Endothelial cell of umbilical vein (primary cell): ENCODE measurements around the gene MRPL14. TPM values are rescaled to one million over a fixed set of nuclear protein-coding genes. Genes with fewer than 3 reads are reported as not detected.

ENCODE experiments used
- BruUV-seq: library from RNA; stranded (reverse); fragments of 400-500 nt; replicated peaks from 2 replicates; lab custom pipeline; 2021; lab: Mats Ljungman, UMichigan
- CTCF ChIA-PET: fragments of 300-600, 350-600 bp; sonication (Branson Sonifier 250); formaldehyde crosslinking; loops from one replicate; lab custom pipeline; 2021; ENCODE audit warnings: antibody characterized with exemption, inconsistent platforms; lab: Charles Lee
- POLR2A ChIA-PET: fragments of 300-600, 350-600 bp; sonication (Branson Sonifier 250); formaldehyde crosslinking; loops from one replicate; lab custom pipeline; 2021; ENCODE audit warnings: antibody characterized with exemption, inconsistent platforms; lab: Charles Lee
- DNase-seq: peaks from one replicate; pipeline ENCODE4 v3.0.0-alpha.2; 2011; ENCODE audit warnings: low read depth, low spot score
- FAIRE-seq: peaks from 2 replicates; lab custom pipeline; 2011; peaks lifted over from hg19 to GRCh38; lab: Jason Lieb, UNC
- H2AFZ ChIP-seq: 2 replicates; pipeline ENCODE4 v1.6.0; 2012; ENCODE audit warnings: low read depth, low read length, control low read depth, inconsistent platforms
- H3K27ac ChIP-seq: 2 replicates; pipeline ENCODE4 v1.5.1; 2011; ENCODE audit warnings: low read depth, mild to moderate bottlenecking, control low read depth, low read length, moderate library complexity; ENCODE audit not compliant: insufficient read depth
- H3K27me3 ChIP-seq, 2 experiments: 2 replicates each; pipeline versions ENCODE4 v1.6.0 to v1.6.1; 2011; ENCODE audit warnings: low read length in 2 of 2, mixed read lengths in 1 of 2; ENCODE audit not compliant: control insufficient read depth in 2 of 2, insufficient read depth in 2 of 2
- H3K36me3 ChIP-seq, 2 experiments: 2 replicates in 1 of 2; 3 replicates in 1 of 2; pipeline ENCODE4 v1.5.1; 2011; ENCODE audit warnings: low read length in 2 of 2, mild to moderate bottlenecking in 1 of 2, moderate library complexity in 1 of 2; ENCODE audit not compliant: control insufficient read depth in 2 of 2, insufficient read depth in 2 of 2; ENCODE audit errors: extremely low read depth in 1 of 2
- H3K4me1 ChIP-seq: 3 replicates; pipeline ENCODE4 v1.5.1; 2011; ENCODE audit warnings: mild to moderate bottlenecking, low read length; ENCODE audit not compliant: control insufficient read depth, insufficient read depth; ENCODE audit errors: extremely low read depth
- H3K4me2 ChIP-seq: 2 replicates; pipeline ENCODE4 v1.6.1; 2011; ENCODE audit warnings: low read length, control low read depth, mixed read lengths; ENCODE audit not compliant: insufficient read depth
- H3K4me3 ChIP-seq, 3 experiments: fragments of 200-600 bp in 1 of 3; sonication (generic), shearing (Covaris generic) in 1 of 3; replicated peaks in 1 of 3; 2 replicates each; pipeline ENCODE4 v1.5.1; 2011 to 2016; ENCODE audit warnings: control low read depth in 3 of 3, low read length in 3 of 3, mild to moderate bottlenecking in 2 of 3, inconsistent platforms in 1 of 3, low read depth in 1 of 3, moderate library complexity in 1 of 3; ENCODE audit not compliant: insufficient read depth in 1 of 3
- H3K79me2 ChIP-seq: 2 replicates; pipeline ENCODE4 v1.6.0; 2012; ENCODE audit warnings: low read length, inconsistent platforms; ENCODE audit not compliant: control insufficient read depth, insufficient read depth
- H3K9ac ChIP-seq: replicated peaks from 2 replicates; pipeline ENCODE3; 2011; ENCODE audit warnings: low read length, control low read depth; ENCODE audit not compliant: insufficient read depth; ENCODE audit errors: extremely low read depth
- H3K9me1 ChIP-seq: replicated peaks from 3 replicates; pipeline ENCODE4 v1.6.0; 2011; ENCODE audit warnings: mild to moderate bottlenecking, low read length; ENCODE audit not compliant: control insufficient read depth, insufficient read depth; ENCODE audit errors: extremely low read depth
- H3K9me3 ChIP-seq: replicated peaks from 2 replicates; pipeline ENCODE4 v1.5.1; 2012; ENCODE audit warnings: low read length, inconsistent platforms; ENCODE audit not compliant: control insufficient read depth, insufficient read depth
- H4K20me1 ChIP-seq: replicated peaks from 2 replicates; pipeline ENCODE3; 2011; ENCODE audit warnings: mild to moderate bottlenecking, low read length; ENCODE audit not compliant: control insufficient read depth, insufficient read depth; ENCODE audit errors: extremely low read depth
- CTCF ChIP-seq, 2 donors: IDR thresholded peaks; 1 replicate in 1 of 2; 2 replicates in 1 of 2; pipeline ENCODE4 v1.5.1; 2011; ENCODE audit warnings: low read length in 2 of 2, mild to moderate bottlenecking in 2 of 2, moderate library complexity in 2 of 2, control low read depth in 1 of 2, inconsistent platforms in 1 of 2, low read depth in 1 of 2; ENCODE audit not compliant: insufficient read depth in 1 of 2; ENCODE audit errors: extremely low read depth in 1 of 2
- EZH2 ChIP-seq: IDR thresholded peaks from 2 replicates; pipeline ENCODE4 v1.6.1; 2012; ENCODE audit warnings: borderline replicate concordance, low read depth, mild to moderate bottlenecking, moderate library complexity, low read length, inconsistent platforms; ENCODE audit not compliant: severe bottlenecking
- FOS ChIP-seq: IDR thresholded peaks from 2 replicates; pipeline ENCODE4 v1.6.1; 2011; ENCODE audit warnings: mild to moderate bottlenecking, low read length, moderate library complexity, borderline replicate concordance; ENCODE audit not compliant: insufficient read depth
- GATA2 ChIP-seq: IDR thresholded peaks from 2 replicates; pipeline ENCODE4 v1.7.0; 2011; ENCODE audit warnings: low read depth, mild to moderate bottlenecking, moderate library complexity, mixed read lengths, low read length; ENCODE audit not compliant: insufficient read length, insufficient read depth
- JUN ChIP-seq: IDR thresholded peaks from 2 replicates; pipeline ENCODE4 v1.6.1; 2011; ENCODE audit warnings: borderline replicate concordance, low read depth; ENCODE audit not compliant: insufficient read length, insufficient read depth
- MAX ChIP-seq: IDR thresholded peaks from 2 replicates; pipeline ENCODE4 v1.6.1; 2011; ENCODE audit not compliant: insufficient read depth, insufficient read length
- MYC ChIP-seq: IDR thresholded peaks from one replicate; pipeline ENCODE4 v1.6.1; 2011; ENCODE audit warnings: mild to moderate bottlenecking, low read depth, low read length
- POLR2A ChIP-seq: IDR thresholded peaks from 2 replicates; pipeline ENCODE4 v1.6.1; 2012; ENCODE audit warnings: low read depth, mild to moderate bottlenecking, control low read depth, low read length
- POLR2AphosphoS5 ChIP-seq: IDR thresholded peaks from 2 replicates; pipeline ENCODE4 v1.6.1; 2012; ENCODE audit warnings: low read depth, mild to moderate bottlenecking, control low read depth, low read length, moderate library complexity; ENCODE audit not compliant: insufficient read depth
- dilution Hi-C: fragments of 300-500 bp; cut with MboI; formaldehyde crosslinking; loops from one replicate; pipeline ENCODE4 v1.15.0; 2019; ENCODE audit warnings: low sequenced_read_pairs; ENCODE audit not compliant: extremely low pct_ligation_motif_present
- intact Hi-C: fragments of 100-400 bp; cut with micrococcal nuclease; formaldehyde crosslinking; loops from one replicate; pipeline ENCODE4 v1.10.0; 2022
- polyA plus RNA-seq, 4 experiments: library from polyadenylated mRNA; depleted of rRNA in 3 of 4; stranded (reverse) in 3 of 4; unstranded in 1 of 4; fragments of >200 nt; gene quantifications; 2 replicates each; pipeline versions ENCODE4 v1.2.1 to v1.2.3, GENCODE V29; 2011 to 2012; ENCODE audit warnings: missing spikeins in 1 of 4
- total RNA-seq: library from RNA; stranded (reverse); gene quantifications from 2 replicates; pipeline ENCODE4 v1.2.3, GENCODE V29; 2021

MRPL14 gene
- total and polyA plus RNA-seq, 2 donors (not counting 3 experiments of a cell fraction or from before 2014, with no cell fraction given): 68.1 to 103 TPM

GRCh38 chr6:44139351-44139743 is 12.1 kb upstream of the MRPL14 start:
- POLR2A ChIA-PET: no interaction called here
- no TSS peak for BruUV-seq
- dilution Hi-C loops: no loop called here
- Histone ChIP-seq H3K79me2 (no peaks in the 10 kb centered on the region), H3K27ac (no peak overlapping the region), H3K4me1 (no peaks in the 10 kb centered on the region), H4K20me1 (no peaks in the 10 kb centered on the region), H2AFZ (no peak overlapping the region), H3K4me2 (no peak overlapping the region), H3K4me3 (no peak overlapping the region), H3K9me3 (no peaks in the 10 kb centered on the region), H3K36me3 (peaks cover 0 to 10% of the 10 kb centered on the region in 2 experiments), H3K27me3 (no peaks in the 10 kb centered on the region), H3K9ac (no peak overlapping the region), H3K9me1 (no peaks in the 10 kb centered on the region)
- CTCF ChIA-PET: interaction anchor here (1.3 kb wide), 1 partner anchor 43 kb away, joined by 4 read pairs; no protein-coding TSS in a partner anchor
- TF ChIP-seq EZH2 (no peak), FOS (no peak), POLR2A (no peak)
- no peak for FAIRE-seq
- intact Hi-C loops: no loop called here
- DNase-seq: no peak

- H2AFZ ChIP-seq: no peak overlapping the region
- H3K36me3 ChIP-seq: peaks cover 0 to 10% of the 10 kb centered on the region in 2 experiments
- H3K4me2 ChIP-seq: no peak overlapping the region
- no peak overlapping the region for H3K4me3 ChIP-seq
- H4K20me1 ChIP-seq: no peaks in the 10 kb centered on the region
- ChIA-PET POLR2A (no interaction called here), CTCF (interaction anchor here (1.0 kb wide), 1 partner anchor 42 kb away, joined by 6 read pairs; no protein-coding TSS in a partner anchor)
- dilution Hi-C loops: no loop called here
- no peak for TF ChIP-seq POLR2A
- no peak for TF ChIP-seq GATA2
- TF ChIP-seq FOS: no peak
- no peak for TF ChIP-seq CTCF (IDR thresholded peaks at IDR 0.05; ENCODE audit: extremely low read depth in 1 of 2, insufficient read depth in 1 of 2, low read depth in 1 of 2, low read length in 2 of 2)
- no peak for TF ChIP-seq MYC
- no peak for TF ChIP-seq POLR2AphosphoS5
- TF ChIP-seq EZH2: no peak
- TF ChIP-seq JUN: no peak
- no peak for TF ChIP-seq MAX
- no peaks in the 10 kb centered on the region for H3K9me1 ChIP-seq
- no peaks in the 10 kb centered on the region for H3K9me3 ChIP-seq
- H3K27ac ChIP-seq: no peak overlapping the region
- DNase-seq: no peak
- no TSS peak for BruUV-seq
- H3K4me1 ChIP-seq: no peaks in the 10 kb centered on the region
- intact Hi-C loops: no loop called here
- no peak for FAIRE-seq
- H3K79me2 ChIP-seq: no peaks in the 10 kb centered on the region
- no peaks in the 10 kb centered on the region for H3K27me3 ChIP-seq
- no peak overlapping the region for H3K9ac ChIP-seq
Observed at GRCh38 chr6:44138717-44139350, 11.6 kb upstream of the MRPL14 start.
